Endothelial cell of umbilical vein (primary cell): Measurements from ENCODE around the gene CRY1. TPM values are rescaled to one million over a fixed set of nuclear protein-coding genes. Genes with fewer than 3 reads are reported as not detected.

Source experiments
- BruUV-seq: library from RNA; stranded (reverse); fragments of 400-500 nt; replicated peaks from 2 replicates; lab custom pipeline; 2021; lab: Mats Ljungman, UMichigan
- CTCF ChIA-PET: fragments of 300-600, 350-600 bp; sonication (Branson Sonifier 250); formaldehyde crosslinking; loops from one replicate; lab custom pipeline; 2021; ENCODE audit warnings: antibody characterized with exemption, inconsistent platforms; lab: Charles Lee
- POLR2A ChIA-PET: fragments of 300-600, 350-600 bp; sonication (Branson Sonifier 250); formaldehyde crosslinking; loops from one replicate; lab custom pipeline; 2021; ENCODE audit warnings: antibody characterized with exemption, inconsistent platforms; lab: Charles Lee
- DNase-seq: peaks from one replicate; pipeline ENCODE4 v3.0.0-alpha.2; 2011; ENCODE audit warnings: low read depth, low spot score
- FAIRE-seq: peaks from 2 replicates; lab custom pipeline; 2011; peaks lifted over from hg19 to GRCh38; lab: Jason Lieb, UNC
- H2AFZ ChIP-seq: 2 replicates; pipeline ENCODE4 v1.6.0; 2012; ENCODE audit warnings: low read depth, low read length, control low read depth, inconsistent platforms
- H3K27ac ChIP-seq: 2 replicates; pipeline ENCODE4 v1.5.1; 2011; ENCODE audit warnings: low read depth, mild to moderate bottlenecking, control low read depth, low read length, moderate library complexity; ENCODE audit not compliant: insufficient read depth
- H3K27me3 ChIP-seq, 2 experiments: 2 replicates each; pipeline versions ENCODE4 v1.6.0 to v1.6.1; 2011; ENCODE audit warnings: low read length in 2 of 2, mixed read lengths in 1 of 2; ENCODE audit not compliant: control insufficient read depth in 2 of 2, insufficient read depth in 2 of 2
- H3K36me3 ChIP-seq, 2 experiments: 2 replicates in 1 of 2; 3 replicates in 1 of 2; pipeline ENCODE4 v1.5.1; 2011; ENCODE audit warnings: low read length in 2 of 2, mild to moderate bottlenecking in 1 of 2, moderate library complexity in 1 of 2; ENCODE audit not compliant: control insufficient read depth in 2 of 2, insufficient read depth in 2 of 2; ENCODE audit errors: extremely low read depth in 1 of 2
- H3K4me1 ChIP-seq: 3 replicates; pipeline ENCODE4 v1.5.1; 2011; ENCODE audit warnings: mild to moderate bottlenecking, low read length; ENCODE audit not compliant: control insufficient read depth, insufficient read depth; ENCODE audit errors: extremely low read depth
- H3K4me2 ChIP-seq: 2 replicates; pipeline ENCODE4 v1.6.1; 2011; ENCODE audit warnings: low read length, control low read depth, mixed read lengths; ENCODE audit not compliant: insufficient read depth
- H3K4me3 ChIP-seq, 3 experiments: fragments of 200-600 bp in 1 of 3; sonication (generic), shearing (Covaris generic) in 1 of 3; replicated peaks in 1 of 3; 2 replicates each; pipeline ENCODE4 v1.5.1; 2011 to 2016; ENCODE audit warnings: control low read depth in 3 of 3, low read length in 3 of 3, mild to moderate bottlenecking in 2 of 3, inconsistent platforms in 1 of 3, low read depth in 1 of 3, moderate library complexity in 1 of 3; ENCODE audit not compliant: insufficient read depth in 1 of 3
- H3K79me2 ChIP-seq: 2 replicates; pipeline ENCODE4 v1.6.0; 2012; ENCODE audit warnings: low read length, inconsistent platforms; ENCODE audit not compliant: control insufficient read depth, insufficient read depth
- H3K9ac ChIP-seq: replicated peaks from 2 replicates; pipeline ENCODE3; 2011; ENCODE audit warnings: low read length, control low read depth; ENCODE audit not compliant: insufficient read depth; ENCODE audit errors: extremely low read depth
- H3K9me1 ChIP-seq: replicated peaks from 3 replicates; pipeline ENCODE4 v1.6.0; 2011; ENCODE audit warnings: mild to moderate bottlenecking, low read length; ENCODE audit not compliant: control insufficient read depth, insufficient read depth; ENCODE audit errors: extremely low read depth
- H3K9me3 ChIP-seq: replicated peaks from 2 replicates; pipeline ENCODE4 v1.5.1; 2012; ENCODE audit warnings: low read length, inconsistent platforms; ENCODE audit not compliant: control insufficient read depth, insufficient read depth
- H4K20me1 ChIP-seq: replicated peaks from 2 replicates; pipeline ENCODE3; 2011; ENCODE audit warnings: mild to moderate bottlenecking, low read length; ENCODE audit not compliant: control insufficient read depth, insufficient read depth; ENCODE audit errors: extremely low read depth
- CTCF ChIP-seq, 2 donors: IDR thresholded peaks; 1 replicate in 1 of 2; 2 replicates in 1 of 2; pipeline ENCODE4 v1.5.1; 2011; ENCODE audit warnings: low read length in 2 of 2, mild to moderate bottlenecking in 2 of 2, moderate library complexity in 2 of 2, control low read depth in 1 of 2, inconsistent platforms in 1 of 2, low read depth in 1 of 2; ENCODE audit not compliant: insufficient read depth in 1 of 2; ENCODE audit errors: extremely low read depth in 1 of 2
- EZH2 ChIP-seq: IDR thresholded peaks from 2 replicates; pipeline ENCODE4 v1.6.1; 2012; ENCODE audit warnings: borderline replicate concordance, low read depth, mild to moderate bottlenecking, moderate library complexity, low read length, inconsistent platforms; ENCODE audit not compliant: severe bottlenecking
- FOS ChIP-seq: IDR thresholded peaks from 2 replicates; pipeline ENCODE4 v1.6.1; 2011; ENCODE audit warnings: mild to moderate bottlenecking, low read length, moderate library complexity, borderline replicate concordance; ENCODE audit not compliant: insufficient read depth
- GATA2 ChIP-seq: IDR thresholded peaks from 2 replicates; pipeline ENCODE4 v1.7.0; 2011; ENCODE audit warnings: low read depth, mild to moderate bottlenecking, moderate library complexity, mixed read lengths, low read length; ENCODE audit not compliant: insufficient read length, insufficient read depth
- MAX ChIP-seq: IDR thresholded peaks from 2 replicates; pipeline ENCODE4 v1.6.1; 2011; ENCODE audit not compliant: insufficient read depth, insufficient read length
- POLR2A ChIP-seq: IDR thresholded peaks from 2 replicates; pipeline ENCODE4 v1.6.1; 2012; ENCODE audit warnings: low read depth, mild to moderate bottlenecking, control low read depth, low read length
- POLR2AphosphoS5 ChIP-seq: IDR thresholded peaks from 2 replicates; pipeline ENCODE4 v1.6.1; 2012; ENCODE audit warnings: low read depth, mild to moderate bottlenecking, control low read depth, low read length, moderate library complexity; ENCODE audit not compliant: insufficient read depth
- dilution Hi-C: fragments of 300-500 bp; cut with MboI; formaldehyde crosslinking; loops from one replicate; pipeline ENCODE4 v1.15.0; 2019; ENCODE audit warnings: low sequenced_read_pairs; ENCODE audit not compliant: extremely low pct_ligation_motif_present
- intact Hi-C: fragments of 100-400 bp; cut with micrococcal nuclease; formaldehyde crosslinking; loops from one replicate; pipeline ENCODE4 v1.10.0; 2022
- polyA plus RNA-seq, 4 experiments: library from polyadenylated mRNA; depleted of rRNA in 3 of 4; stranded (reverse) in 3 of 4; unstranded in 1 of 4; fragments of >200 nt; gene quantifications; 2 replicates each; pipeline versions ENCODE4 v1.2.1 to v1.2.3, GENCODE V29; 2011 to 2012; ENCODE audit warnings: missing spikeins in 1 of 4
- total RNA-seq: library from RNA; stranded (reverse); gene quantifications from 2 replicates; pipeline ENCODE4 v1.2.3, GENCODE V29; 2021

The CRY1 gene
- total and polyA plus RNA-seq, 2 donors (not counting 3 experiments of a cell fraction or from before 2014, with no cell fraction given) = 11.4 to 21.0 TPM

- CTCF ChIA-PET = interaction anchor here (1.0 kb wide), 1 partner anchor 9 kb away, joined by 3 read pairs; no protein-coding TSS in a partner anchor
- FAIRE-seq (no peak), DNase-seq (no peak)
- BruUV-seq = no TSS peak
- H3K36me3 ChIP-seq = no peaks in the 10 kb centered on the region
- H3K4me3 ChIP-seq = no peak overlapping the region
- no peak overlapping the region for H3K27ac ChIP-seq
- no peak overlapping the region for H3K9ac ChIP-seq
- H3K9me3 ChIP-seq = no peaks in the 10 kb centered on the region
- intact Hi-C loops = loop anchor here (10.0 kb wide), 1 partner anchor 1418 kb away; the partner anchor contains the start of gene FICD
- TF ChIP-seq FOS = no peak
- no peak for TF ChIP-seq GATA2
- TF ChIP-seq POLR2A = no peak
- no peak for TF ChIP-seq EZH2
- TF ChIP-seq MAX = no peak
- no peak for TF ChIP-seq CTCF (IDR thresholded peaks at IDR 0.05; ENCODE audit: extremely low read depth in 1 of 2, insufficient read depth in 1 of 2, low read depth in 1 of 2, low read length in 2 of 2)
- TF ChIP-seq POLR2AphosphoS5 = no peak
- H3K27me3 ChIP-seq = no peaks in the 10 kb centered on the region
- POLR2A ChIA-PET = no interaction called here
- dilution Hi-C loops = no loop called here
- H4K20me1 ChIP-seq = no peaks in the 10 kb centered on the region
- H3K4me1 ChIP-seq = peaks cover 13% of the 10 kb centered on the region
- no peak overlapping the region for H2AFZ ChIP-seq
- no peaks in the 10 kb centered on the region for H3K9me1 ChIP-seq
- H3K79me2 ChIP-seq = peaks cover 1% of the 10 kb centered on the region
- H3K4me2 ChIP-seq = no peak overlapping the region
Observed at GRCh38 chr12:107096571-107096970, 3.2 kb upstream of the CRY1 start.
